GM18499 (cell line): ENCODE data around the gene LPCAT3.
"Not testable (repeated sequence)": the region's sequence is repeated elsewhere in the genome, so short reads cannot be mapped to it uniquely, and the experiment has no call there.

Experiments
- ATAC-seq: cut with Tn5 transposase; IDR thresholded peaks from one replicate; pipeline ENCODE4 v1.9.1; 2021; ENCODE audit warnings: moderate number of reproducible peaks; ENCODE audit not compliant: insufficient read depth, unreplicated experiment

LPCAT3 gene, protein sequence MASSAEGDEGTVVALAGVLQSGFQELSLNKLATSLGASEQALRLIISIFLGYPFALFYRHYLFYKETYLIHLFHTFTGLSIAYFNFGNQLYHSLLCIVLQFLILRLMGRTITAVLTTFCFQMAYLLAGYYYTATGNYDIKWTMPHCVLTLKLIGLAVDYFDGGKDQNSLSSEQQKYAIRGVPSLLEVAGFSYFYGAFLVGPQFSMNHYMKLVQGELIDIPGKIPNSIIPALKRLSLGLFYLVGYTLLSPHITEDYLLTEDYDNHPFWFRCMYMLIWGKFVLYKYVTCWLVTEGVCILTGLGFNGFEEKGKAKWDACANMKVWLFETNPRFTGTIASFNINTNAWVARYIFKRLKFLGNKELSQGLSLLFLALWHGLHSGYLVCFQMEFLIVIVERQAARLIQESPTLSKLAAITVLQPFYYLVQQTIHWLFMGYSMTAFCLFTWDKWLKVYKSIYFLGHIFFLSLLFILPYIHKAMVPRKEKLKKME

DNA sequence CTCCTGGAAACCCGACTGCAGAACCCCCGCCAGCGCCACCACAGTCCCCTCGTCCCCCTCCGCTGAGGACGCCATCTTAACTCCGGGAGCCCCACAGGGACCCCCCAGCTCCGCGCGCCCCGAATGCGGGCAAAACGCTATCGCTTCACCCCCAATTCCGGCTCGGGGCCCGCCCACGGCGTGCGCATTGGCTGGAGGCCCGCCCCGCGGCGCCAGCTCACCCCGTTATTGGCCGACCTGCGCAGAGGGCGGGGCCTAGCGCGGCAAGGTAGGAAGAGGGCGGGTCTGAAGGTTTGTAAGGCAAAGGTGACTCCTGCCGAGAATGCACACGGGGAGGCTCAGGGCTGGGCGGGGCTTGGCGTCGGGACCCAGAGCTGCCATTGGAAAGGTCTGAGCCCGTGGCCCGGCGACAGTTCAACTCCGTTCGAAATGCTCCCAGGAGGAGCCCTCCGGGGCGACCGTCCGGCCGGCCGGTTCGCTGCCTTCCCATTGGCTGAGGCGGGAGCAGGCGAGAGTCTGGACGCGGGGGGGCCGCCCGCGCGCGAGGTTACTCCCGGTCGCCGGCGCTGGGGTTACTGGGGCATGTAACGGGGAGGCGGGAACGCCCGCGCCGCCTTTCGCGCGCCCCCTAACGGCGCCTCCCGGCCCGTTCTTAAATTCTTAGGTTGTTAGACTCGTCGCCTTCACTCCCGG is at the start of gene LPCAT3:
Gene LPCAT3, minus strand, starts transcription at position 127 of the 693 bp plus-strand sequence. Its CDS starts 52 bp downstream, at position 75.
- peak; percentile 79 for ATAC-seq

DNA sequence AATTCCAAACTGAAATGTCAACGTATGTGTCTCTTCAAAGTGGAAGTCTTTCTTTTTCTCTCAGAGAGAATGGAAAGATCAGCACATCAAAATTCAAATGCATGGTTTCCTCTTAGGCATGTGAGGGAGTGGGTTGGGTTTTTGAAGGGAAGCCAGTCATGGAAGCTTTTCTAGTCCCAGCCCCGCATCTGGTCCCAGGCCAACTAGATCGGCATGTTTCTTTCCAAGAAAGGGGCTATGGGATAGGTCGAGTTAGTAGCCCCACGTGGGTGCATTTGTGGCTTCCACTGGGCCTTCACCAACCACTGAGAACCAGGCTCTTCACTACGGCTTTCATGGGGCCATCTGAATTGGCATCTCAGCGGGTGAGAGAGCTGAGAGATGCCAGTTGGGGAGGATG is 48.8 kb upstream of the LPCAT3 start:
- ATAC-seq: no peak

DNA sequence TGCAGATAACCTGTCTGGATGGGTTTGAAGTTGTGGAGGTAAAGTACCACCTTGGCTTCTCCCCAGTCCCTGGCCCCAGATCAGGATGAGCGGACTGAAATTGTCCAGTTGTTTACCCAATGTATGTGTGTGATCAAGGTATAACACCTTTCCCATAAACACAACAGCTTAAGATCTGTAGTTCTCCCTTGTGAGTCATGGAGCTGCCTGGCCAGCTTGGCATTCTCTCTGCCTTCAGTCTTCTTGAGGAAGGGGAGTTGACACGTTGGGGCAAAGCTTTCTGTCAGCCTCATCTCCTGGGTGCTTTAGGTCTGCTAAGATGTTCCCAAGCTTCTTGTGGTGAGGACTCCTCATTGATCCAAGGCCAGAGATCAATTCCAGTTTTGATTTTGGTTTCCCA is 48.3 kb upstream of the LPCAT3 start:
- no peak for ATAC-seq

DNA sequence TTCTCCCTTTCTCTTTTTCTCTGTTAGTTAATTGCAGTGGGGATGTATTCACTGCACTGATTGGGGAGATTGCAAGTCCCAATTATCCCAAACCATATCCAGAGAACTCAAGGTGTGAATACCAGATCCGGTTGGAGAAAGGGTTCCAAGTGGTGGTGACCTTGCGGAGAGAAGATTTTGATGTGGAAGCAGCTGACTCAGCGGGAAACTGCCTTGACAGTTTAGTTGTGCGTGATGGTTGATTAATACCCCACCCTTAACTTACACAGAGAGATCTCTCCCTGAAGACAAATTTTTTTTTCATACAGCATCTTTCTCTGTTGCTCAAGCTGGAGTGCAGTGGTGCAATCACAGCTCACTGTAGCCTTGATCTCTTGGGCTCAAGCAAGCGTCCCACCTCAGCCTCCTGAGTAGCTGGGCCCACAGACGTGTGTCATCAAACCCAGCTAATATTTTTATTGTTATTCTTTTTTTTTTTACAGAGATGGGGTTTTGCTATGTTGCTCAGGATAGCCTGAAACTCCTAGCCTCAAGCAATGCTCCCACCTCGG is 46.9 kb upstream of the LPCAT3 start:
- ATAC-seq: no peak

DNA sequence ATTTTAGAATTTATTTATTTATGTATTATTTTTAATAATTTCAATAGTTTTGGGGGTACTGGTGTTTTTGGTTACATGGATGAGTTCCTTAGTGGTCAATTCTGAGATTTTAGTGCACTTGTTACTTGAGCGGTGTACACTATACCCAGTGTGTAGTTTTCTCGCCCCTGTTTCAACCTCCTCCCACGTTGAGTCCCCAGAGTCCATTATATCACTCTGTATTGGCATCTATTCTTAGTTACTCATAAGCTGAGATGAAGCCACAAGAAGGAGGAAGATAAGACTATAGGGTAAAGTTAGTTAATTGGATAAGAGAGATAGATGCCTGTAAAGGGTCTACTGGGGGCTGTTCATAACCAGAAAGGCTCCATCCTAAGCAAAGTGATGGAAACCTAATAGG is 46.2 kb upstream of the LPCAT3 start:
- no peak for ATAC-seq

DNA sequence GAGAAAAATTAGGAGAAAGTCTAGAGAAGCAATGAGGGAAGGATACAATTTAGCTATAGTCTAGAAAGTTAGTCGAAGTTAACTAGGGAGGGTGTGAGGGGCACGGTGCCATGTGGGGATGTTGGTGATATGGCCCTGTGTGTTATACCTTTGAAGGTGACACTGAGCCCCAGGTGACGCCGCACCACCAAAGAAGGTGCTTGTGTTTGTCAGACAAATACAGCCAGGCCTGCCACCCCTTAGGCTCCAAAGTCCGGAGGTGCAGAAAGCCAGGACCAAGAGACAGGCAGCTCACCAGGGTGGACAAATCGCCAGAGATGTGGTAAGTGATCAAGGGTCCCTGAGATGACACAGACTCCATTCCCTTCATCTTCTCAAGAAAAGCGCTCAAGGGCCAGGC is 43.3 kb upstream of the LPCAT3 start:
- ATAC-seq: no peak

DNA sequence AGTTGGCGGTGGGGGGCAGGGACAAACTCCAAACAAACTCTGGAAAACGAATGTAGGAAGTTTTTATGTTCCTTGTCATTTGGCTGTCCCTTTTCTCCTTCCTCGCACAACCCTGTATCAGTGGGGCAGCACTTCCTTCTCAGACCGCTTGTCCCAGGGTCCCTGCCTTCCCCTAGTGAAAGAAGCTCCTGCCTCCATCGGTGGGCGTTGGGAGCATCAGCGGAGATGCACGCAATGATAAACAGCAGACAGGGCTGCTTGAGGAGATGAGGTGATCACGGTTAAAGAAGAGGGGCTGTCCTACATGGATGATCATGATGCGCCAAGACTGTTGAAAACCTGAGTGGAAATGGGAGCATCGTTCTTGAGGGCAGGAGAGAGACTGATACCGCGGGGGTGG is 42.9 kb upstream of the LPCAT3 start:
- ATAC-seq: no peak

DNA sequence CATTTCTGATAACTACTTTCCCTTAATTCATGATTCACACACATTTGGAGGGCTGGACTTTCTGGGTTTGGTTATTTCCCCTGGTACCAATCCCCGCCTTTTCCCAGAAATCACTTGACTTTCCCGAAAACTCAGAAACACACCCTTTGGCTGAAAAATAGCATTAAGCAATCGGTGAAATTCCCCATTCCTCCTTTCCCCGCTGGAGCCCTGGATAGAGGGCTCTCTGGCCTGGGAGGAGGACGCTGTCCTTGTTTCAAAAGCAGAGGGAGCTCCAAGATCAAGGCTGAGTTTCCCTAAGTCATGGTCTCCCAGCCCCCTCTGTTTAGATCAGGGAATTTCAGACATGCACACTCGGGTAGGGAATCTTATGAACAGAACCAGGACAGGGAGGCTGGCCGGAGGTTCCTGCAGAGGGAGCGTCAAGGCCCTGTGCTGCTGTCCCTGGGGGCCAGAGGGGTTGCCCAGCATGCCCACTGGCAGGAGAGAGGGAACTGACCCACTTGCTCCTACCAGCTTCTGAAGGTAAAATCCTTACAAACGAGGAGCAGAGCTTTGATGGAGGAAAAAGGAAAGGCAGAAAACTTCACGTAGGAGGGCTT is 42.2 kb upstream of the LPCAT3 start, which contains the start of gene C1S:
Gene C1S, plus strand, starts transcription at position 366 of the 602 bp plus-strand sequence. CDS start 1,195 bp downstream, outside the sequence.
- no peak for ATAC-seq

DNA sequence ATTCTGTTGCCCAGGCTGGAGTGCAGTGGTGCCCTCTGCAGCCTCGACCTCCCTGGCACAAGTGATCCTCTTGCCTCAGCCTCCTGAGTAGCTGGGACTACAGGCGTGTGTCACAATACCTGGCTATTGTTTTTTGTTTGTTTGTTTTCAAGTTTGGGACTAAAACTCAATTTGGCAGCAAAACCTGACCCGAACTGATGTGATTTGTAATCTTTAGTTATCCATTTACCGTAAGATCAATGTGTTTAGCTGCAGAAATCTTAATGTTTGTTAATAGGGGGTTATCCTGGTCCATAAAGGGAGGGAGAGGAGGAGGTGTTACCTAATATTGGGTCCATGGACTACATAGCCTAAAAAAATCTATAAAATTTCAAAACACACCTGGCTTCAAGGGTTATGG is 41.5 kb upstream of the LPCAT3 start:
- no peak for ATAC-seq

DNA sequence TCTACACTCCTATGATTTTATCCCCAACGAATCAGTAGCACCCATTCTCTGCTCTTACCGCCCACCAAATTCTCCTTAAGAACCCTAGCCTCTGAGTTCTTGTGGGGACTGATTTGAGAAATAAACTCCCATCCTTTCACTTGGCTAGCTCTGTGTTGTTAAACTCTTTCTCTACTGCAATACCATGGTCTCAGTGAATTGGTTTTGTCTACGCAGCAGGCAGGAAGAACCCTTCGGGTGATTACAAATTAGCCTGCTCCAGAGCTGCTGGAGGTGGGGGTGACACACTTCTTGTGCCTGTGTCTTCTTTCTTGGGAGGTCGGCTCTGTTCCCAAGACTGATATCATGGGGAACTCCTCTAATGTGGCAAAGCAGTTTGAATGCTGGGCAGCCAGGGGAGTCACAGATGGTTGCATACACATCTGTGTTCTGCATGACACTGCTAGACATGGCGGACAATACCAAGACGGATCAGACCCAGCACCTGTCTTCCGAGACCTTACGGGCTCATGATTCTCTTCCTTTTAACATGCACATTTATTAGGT is 40.6 kb upstream of the LPCAT3 start:
- no peak for ATAC-seq

DNA sequence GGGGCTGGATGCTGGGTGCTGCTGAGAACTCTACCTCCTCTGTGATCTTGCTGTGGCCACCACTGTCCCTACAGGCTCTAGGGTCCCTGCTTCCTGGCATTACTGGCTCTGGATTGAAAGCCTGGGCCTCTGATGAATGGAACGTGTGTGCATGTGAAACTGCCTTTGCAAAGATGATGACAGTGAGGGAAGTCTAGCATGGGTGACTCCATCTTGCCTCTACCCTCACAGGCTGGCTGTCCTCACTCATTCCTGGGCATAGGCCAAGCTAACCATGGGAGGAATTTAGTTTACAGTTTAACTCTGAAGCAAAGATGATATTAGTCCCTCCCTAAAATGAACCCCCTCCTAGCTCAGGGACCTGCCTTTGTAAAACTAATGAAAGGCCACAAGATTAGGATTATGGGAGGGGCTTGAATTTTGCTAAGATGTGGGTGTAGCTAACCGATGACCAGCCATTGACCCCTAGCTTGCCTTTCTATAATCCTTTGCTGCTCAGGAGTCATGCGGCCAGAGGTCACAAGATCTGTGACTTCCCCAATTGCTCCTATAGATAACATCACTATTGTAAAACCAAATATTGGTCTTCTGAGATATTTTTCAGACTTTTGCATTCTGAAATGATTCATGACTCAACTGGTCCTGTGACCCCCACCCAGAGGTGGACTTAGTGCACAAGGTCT is 40.0 kb upstream of the LPCAT3 start:
- ATAC-seq: no peak

DNA sequence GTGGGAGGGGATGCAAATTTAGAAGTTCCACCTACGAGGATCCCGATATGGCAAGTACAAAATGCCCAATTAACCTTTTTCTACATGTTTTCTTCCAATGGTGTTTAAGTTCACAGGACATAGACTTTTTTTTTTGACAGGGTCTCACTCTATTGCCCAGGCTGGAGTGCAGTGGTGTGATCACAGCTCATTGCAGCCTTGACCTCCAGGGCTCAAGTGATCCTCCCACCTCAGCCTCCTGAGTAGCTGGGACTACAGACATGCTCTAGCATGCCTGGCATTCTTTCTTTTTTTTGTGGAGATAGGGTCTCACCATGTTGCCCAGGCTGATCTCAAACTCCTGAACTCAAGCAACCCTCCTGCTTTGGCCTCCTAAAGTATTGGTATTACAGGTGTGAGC is 37.5 kb upstream of the LPCAT3 start:
- not testable (repeated sequence) for ATAC-seq

DNA sequence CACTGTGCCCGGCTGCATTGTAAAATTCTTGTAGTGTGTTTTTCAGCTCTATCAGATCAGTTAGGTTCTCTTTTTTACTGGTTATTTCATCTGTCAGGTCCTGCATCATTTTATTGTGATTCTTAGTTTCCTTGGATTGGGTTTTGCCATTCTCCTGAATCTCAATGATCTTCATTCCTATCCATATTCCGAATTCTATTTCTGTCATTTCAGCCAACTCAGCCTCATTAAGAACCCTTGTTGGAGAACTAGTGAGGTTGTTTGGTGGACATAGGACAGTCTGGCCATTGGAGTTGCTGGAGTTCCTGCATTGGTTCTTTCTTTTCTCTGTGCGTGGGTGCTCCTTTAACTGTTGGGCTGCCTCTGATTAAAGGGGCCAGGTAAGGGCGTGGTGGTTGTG is 36.6 kb upstream of the LPCAT3 start:
- no peak for ATAC-seq

DNA sequence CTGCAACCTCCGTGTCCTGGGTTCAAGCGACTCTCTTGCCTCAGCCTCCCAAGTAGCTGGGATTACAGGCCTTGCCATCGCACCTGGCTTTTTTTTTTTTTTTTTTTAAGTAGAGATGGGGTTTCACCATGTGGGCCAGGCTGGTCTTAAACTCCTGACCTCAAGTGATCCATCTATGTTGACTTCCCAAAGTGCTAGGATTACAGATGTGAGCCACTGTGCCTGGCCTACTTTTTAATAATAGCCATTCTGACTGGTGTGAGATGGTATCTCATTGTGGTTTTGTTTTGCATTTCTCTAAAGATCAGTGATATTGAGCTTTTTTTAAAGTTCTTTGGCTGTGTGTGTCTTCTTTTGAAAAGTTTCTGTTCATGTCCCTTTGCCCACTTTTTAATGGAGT is 31.7 kb upstream of the LPCAT3 start:
- ATAC-seq: not testable (repeated sequence)

DNA sequence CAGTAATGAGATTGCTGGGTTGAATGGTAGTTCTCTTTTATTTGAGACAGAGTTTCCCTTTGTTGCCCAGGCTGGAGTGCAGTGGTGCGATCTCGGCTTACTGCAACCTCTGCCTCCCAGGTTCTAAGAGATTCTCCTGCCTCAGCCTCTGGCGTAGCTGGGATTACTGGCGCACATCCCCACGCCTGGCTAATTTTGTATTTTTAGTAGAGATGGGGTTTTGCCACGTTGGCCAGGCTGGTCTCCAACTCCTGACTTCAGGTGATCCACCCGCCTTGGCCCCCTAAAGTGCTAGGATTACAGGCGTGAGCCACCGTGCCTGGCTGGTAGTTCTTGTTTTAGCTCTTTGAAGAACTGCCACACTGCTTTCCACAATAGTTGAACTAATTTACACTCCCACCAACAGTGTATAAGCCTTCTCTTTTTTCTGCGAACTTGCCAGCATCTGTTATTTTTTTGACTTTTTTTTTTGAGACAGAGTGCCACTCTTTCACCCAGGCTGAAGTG is 31.2 kb upstream of the LPCAT3 start:
- not testable (repeated sequence) for ATAC-seq

DNA sequence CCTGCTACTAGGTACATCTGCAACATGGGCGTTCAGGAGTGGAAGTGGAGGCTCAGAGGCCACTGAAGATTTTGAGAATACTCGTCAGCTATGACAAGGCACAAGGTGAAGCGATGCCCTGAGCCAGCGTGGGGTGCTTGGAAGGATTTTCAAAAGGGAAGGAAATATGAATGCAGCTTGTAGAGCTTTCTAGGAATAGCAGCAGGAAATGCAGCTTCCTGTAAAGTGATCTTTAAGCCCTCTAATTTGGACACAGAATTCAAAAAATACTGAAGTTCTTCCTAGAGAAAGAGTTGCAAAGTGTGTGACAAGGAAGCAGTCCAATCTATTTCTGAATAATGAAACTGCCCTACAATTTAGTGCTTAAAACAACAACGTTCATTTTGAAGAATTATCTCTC is 29.0 kb upstream of the LPCAT3 start:
- ATAC-seq: no peak

DNA sequence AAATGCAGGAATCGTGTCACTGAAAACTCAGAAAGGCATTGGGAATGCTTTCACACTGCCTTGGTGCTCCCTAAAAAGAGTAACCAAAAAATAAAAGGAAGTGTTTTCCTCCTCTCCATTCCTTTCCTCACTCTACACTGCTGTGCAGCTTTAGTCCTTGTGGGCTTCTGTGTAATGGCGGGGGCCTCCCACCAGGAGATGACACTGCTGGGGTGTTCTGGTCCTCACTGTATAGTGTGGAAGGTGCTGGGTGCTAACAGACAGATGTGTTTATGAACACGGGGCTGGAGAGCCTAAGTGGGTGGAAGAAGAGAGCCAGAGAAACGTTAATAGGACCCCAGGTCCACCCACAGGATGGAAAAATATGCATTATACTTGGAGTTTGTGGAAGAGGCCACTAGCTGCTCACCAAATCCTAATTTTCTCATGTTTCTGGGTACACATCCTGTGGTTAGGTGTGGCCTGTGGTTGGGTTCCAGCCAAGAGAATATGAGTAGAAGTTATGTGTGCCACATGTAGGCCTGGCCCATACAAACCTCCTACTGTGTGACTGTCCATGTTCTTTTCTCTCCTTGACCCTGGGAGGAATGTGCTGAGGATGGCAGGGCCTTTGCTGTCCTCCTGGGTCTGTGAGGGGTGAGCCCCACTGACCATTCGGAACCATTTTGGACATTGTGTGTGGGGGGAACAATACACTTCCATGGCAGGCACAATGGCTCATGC is 28.3 kb upstream of the LPCAT3 start:
- no peak for ATAC-seq

DNA sequence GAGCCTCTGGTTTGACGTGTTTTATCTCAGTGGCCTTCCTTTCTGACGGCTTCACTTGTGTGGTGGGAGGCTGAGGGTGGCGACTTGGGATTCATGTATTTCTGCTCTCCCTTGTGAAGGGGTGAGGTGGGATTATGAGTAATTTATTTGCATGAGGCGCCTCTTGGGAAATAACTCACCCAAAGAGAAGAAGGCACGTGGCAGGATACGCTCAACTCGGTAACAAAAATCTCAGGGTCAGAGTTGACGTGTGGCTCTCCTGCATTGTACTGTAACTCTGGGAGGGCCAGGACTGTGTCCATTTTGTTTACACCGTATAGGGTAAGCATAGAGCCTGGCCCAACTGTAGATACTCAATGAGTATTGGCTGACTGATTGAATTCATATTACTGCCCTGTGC is 27.6 kb upstream of the LPCAT3 start:
- no peak for ATAC-seq

DNA sequence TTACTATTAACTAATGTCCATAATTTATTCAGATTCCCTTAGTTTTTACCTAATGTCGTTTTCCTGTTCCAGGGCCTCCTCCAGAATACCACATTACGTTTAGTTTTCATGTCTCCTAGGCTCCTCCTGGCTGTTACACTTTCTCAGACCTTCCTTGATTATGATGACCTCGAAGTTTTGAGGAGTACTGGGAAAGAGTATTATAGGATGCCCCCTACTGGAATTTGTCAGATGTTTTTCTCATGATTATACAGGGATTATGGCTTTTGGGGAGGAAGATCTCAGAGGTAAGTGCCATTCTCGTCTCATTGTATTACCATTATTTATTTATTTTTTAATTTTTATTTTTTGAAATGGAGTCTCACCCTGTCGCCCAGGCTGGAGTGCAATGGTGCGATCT is 24.6 kb upstream of the LPCAT3 start:
- ATAC-seq: no peak
